NOMO-1 treated with DMSO at 0.1 percent for 48 hours (cell line): ENCODE measurements around the gene RNF169.
"Not testable (repeated sequence)": the region's sequence is repeated elsewhere in the genome, so short reads cannot be mapped to it uniquely, and the experiment has no call there.

Experiments used
- DNase-seq: peaks from one replicate; lab custom pipeline; 2025; ENCODE audit not compliant: unreplicated experiment; lab: John Stamatoyannopoulos, UW

The RNF169 gene

DNA sequence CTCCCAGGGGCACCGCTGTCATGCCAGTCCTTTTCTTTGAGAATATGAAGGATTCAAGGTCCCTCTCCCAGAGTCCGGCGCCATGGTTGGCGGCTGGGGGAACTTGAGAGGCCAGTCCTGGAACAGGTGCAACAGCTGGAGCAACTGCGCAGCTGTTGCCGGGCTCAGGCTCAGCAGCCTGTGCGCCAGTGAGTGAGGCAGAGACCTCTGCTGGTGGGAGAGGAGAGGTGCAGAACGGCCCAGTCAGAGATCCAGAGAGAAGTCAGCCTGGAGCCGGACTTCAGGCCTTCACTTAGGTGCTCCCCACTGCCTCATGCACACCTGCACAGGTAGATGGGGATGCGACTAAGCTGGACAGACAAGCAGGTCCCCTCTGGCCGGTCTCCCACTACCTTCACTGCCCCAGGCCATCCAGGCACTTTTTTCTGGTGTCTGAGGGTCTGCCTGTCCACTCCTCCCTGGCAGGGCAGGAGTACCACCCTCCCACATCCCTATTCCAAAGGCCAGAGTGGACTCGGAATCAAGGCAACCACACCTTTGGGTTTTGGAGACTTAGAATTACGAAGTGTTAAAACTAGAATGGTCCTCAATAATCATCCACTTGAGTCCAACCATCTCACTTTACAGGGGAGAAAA, 22.0 kb upstream of the RNF169 start:
- DNase-seq, result peak; percentile 36

DNA sequence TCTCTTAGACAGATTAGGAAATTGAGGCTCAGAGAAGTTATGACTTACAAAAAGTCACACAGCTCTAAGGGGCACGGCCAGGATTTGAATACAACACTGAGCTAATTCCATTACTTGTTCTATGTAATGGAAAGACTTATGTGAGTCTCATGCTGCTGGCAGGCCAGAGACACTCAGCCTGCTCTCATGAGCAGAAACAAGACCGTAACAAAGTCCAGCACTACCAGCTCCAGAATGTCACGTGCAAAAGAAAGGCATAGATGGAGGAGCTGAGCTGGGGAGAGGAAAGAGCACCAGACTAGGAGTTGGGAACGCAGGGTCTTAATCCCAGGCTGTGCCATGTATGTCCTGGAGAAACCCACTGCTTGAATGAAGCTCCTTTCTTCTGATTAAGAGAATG, 19.3 kb upstream of the RNF169 start:
- no peak for DNase-seq

DNA sequence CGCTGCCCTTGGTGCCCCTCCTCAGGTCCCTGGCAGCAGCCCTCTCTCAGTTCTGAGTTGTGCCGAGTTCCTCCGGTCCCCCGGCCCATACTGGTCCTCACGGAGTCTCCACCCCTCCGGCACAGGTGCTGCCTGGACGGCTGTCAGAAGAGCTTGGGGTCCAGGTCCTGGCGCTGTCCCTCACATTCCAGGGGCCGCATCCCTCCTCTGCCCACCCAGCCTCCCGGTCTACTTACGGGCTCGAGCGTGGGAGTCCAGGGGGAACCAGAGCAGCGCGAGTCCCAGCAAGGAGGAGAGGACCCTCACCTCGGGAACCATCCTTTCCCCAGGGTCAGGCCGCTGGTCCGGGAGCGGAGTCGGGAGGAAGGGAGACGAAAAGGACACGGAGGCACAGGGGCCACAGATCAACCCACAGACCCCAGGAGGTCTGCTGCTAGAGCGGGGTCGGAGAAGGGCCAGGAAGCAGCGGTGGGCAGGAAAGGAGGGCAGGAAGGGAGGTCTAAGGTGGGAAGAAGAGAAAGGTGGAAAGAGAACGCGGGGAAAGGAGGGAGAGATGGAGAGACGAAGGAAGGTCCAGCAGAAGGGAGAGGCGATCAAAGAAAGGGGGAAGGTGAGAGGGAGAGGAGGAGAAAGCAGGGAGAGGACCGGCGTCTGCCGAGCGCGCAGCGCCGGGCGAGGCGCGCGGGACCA, 17.9 kb upstream of the RNF169 start:
- DNase-seq, result no peak

DNA sequence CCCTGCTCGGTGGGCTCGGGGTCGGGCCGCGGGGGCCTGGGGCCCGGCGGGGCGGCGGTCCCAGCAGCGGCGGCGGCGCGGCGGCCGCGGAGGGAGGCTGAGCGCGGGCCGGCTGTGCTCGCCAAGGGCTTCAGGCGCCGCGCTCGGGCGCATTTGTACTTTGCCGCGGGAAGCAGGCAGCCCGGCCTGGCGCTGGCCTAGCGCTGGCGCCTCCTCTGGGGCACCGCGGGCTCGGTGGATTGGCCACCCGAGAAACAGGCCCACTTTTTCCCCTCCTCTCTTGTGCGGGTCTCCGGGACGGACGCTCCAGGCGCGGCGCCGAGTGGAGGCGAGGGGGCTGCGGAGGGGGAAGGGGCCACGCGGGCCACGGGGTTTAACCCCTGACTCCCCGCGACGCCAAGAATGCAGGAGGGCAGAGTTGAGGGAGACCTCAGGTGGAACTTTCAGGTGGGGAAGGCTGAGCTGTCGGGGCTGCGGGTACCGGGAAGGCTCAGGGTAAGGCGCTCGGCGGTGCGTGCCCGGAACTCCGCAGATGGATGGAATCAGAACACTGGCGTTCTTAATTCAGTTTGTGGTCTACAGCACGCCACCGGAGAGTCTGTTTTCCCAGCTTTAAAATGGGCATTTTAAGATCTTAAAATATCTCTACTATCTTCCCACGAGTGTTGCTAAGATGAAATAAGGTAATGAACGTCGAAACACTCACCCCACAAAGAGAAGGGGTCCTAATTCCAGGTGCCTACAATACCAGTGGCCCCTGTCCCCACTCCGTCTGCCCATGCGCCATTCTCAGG, 17.2 kb upstream of the RNF169 start, which contains the start of gene CHRDL2:
Gene CHRDL2 (minus strand): TSS at position 126 of the 794 bp plus-strand sequence. CDS start 538 bp downstream, outside the sequence.
- no peak for DNase-seq

DNA sequence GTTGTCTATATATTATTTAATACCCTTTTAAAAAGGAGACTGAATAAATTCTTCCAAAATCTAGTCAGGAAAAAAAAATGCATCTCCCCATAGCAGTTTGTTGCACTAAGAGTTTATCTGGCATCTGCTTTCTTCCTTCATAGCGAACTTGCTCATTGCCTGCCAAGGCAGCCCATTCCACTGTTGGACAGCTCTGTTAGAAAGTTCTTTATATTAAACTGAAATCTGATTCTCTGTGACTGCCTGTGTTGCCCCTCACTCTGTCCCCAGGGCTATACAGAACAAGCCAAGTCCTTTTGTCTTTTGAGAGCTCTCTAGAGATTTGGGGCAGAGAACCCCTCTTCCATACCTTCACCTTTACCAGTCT, 14.1 kb upstream of the RNF169 start:
- DNase-seq, result no peak

DNA sequence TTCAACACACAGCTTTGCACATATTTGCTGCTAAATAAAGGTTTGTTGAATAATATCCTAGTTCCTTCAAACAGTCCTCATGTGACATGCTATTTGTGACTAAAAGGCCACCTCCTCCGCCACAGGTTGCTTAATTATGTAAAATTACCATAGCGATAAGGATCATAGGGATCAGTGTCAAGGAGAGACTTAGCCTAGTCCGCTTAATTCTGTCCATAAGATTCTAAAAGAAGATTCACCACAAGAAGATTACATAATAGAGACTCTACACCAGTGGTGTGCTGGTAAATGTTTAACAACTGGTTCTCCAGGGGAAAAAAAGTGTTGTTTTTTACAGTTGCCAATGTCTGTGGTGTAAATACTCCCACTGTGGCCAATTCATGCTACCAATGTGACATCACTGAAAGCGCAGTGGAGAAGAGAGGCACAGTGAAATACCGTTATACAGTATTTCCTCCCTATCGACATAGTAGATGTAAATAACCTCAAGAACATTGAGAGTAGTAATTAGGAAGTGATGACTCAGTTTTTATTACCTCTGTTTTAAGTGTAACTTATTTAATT, 13.2 kb upstream of the RNF169 start:
- DNase-seq, result no peak

DNA sequence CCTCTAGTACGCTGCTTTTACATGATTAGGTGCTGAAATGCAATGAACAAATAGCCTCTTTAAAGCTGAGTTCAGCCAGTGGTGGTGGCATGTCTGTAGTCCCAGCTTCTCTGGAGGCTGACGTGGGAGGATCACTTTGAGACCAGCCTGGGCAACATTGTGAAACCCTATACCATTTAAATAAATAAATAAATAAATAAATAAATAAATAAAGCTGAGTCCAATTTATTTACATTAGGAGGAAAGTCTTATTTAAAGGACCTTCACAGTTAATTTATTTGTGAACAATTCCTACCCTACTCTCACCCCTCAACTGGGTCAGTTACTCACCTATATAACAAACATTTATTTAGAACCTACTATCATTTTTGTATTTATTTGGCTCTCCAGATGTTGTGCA, 12.6 kb upstream of the RNF169 start:
- no peak for DNase-seq

DNA sequence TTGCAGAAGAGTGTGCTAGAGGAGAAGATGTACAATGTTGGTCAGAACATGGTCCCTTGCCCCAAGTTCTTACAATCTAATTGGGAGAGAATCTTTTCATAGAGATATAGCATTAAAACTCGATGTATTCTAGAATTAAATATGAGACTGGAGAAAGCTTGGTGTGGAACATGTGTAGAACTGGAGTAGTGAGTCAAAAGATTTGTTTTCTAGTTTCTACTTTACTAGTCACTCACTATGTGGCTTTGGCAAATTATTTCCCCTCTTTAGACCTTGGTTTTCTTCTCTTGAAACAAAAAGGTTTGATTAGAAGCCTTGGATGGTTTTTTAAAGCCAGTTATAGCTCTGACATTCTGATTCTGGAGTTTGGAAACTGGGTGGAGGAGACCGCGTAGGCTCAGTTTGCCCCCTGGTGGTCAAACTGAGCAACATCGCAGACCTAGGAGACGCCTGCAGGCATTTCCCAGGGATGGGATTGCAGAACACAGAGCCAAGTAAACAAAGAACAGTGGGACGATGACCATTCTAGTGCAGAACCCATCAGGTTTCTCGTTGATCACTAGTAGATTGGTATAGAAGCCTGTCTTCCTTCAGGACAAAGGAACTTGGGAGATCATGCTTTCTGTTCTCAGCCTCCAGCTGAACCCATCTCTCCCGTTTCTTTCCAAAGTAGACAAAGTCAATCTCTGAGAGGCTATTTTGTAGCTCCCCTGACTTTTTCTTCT, 8.9 kb upstream of the RNF169 start:
- DNase-seq, result peak; percentile 35

DNA sequence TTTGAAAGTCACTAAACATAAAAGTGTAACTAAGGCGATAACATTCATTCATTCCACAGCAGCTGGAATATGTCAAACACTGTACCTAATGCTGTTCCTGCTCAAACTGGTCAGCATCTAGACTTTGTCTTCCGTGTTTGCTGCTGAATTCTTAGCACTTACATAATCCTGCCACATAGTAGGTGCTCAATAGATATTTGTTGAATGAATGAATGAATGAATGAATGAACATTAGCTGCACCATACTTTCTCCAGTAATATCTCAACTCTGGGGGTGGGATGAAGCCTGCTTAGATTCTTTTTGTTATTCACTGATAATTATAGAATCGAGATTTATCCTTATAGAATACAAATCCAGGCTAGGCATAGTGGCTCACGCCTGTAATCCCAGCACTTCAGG, 6.6 kb upstream of the RNF169 start:
- no peak for DNase-seq

DNA sequence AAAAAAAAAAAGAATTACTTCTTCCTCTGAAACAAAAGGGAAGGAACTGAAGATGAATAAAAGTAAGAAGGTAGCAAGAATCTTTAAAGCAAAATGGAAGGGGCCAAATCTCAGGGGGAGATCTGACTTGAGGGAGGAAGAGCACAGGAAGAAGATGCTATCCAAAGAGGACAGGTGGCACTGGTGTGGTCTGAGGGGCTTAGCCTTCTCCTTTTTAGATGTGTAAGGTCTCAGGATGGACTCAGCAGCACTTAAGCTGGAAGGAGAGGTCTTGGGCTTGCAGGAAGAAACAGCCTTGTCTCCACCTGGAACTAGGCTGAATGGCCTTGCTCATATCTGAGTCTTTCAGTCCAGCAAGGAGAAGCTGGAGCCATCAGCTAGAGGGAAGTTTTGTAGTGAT, 5.0 kb upstream of the RNF169 start:
- DNase-seq, result no peak

DNA sequence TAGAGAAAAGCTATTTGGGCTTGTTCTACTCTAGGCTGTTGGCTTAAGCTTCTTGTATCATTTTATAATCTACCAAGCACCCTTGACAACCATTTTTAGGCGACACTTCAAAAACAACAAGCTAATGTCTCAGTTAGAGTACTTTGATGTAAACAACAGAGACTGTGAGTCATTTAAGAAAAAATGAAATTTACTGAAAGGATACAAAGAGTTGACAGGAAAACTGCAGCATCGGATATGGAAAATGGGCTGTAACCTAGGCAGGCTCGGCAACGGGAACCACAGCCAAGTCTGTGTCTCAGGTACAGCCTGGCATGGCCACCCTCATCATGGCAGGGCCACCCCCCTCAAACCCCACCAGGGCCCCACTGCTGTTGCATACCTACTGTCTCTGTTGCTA, 4.4 kb upstream of the RNF169 start:
- no peak for DNase-seq

DNA sequence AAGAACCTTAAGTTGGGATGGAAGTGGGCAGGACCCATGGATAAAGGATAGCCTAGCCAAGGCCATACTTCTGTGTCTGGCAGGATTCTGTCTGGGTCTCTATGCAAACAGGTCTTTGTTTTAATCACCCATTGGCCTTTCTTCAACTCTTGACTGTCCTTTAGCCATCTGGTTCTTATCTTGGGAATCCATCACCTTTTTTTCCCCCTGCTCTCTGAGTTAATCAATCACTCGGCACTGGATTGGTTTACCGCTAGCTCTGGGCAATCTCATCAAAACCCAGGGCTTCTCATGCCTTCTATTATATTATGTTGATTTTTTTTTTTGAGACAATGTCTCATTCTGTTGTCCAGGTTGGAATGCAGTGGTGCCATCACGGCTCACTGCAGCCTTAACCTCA, 1.8 kb upstream of the RNF169 start:
- no peak for DNase-seq

DNA sequence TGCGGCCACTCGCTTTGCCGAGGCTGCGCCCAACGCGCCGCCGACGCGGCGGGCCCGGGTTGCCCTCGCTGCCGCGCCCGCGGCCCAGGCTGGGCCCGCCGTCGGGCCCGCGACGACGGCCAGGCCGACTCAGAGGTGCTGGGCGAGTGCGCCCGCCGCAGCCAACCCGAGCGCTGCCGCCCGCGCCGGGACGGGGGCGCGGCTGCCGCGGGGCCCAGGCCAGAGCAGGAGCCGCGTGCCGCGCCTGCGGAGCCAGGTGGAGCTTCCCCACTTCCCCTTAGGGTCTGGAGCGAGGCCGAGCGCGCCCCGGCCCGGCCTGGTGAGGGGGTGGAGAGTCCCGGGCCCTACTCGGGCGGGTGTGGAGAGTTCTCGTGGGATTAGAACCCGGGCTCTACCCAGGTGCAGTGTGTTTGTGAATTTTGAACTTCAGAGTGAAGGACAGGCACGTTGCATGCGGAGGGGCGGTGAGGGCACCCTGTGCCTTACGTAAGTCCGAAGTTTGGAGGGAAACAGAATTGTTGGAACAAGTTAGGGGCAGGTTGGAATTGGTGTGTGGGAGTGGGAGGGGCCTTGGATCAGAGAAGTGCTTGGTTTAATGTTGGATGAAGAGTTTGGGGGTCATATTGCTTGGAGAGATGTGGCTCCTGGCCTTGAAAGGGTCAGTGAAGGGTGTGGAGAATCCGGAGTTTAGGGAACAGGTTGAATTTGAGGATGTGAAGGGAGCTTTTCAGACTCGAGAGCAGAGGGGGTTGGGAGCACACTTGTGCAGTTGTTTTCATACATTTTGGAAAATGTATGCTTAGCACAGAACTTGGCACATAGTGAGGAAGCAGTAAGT, 697 bp downstream of the RNF169 start:
- peak; percentile 64 for DNase-seq

DNA sequence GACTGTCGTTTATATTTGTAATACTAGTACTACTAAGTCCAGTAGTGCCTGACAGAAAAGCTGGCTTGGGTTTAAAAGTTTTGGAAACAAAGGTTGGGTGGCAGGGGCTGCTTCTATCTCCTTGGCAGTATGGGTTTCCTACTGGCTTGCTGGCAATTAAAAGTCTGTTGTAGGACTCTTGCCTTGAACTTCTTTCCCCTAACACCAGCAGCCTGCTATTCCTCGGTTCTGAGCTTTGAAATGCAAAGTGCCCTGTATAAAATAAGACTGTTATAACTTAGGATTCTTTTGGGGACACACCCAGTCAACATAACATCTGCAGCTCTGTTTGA, 1.3 kb downstream of the RNF169 start:
- DNase-seq, result no peak

DNA sequence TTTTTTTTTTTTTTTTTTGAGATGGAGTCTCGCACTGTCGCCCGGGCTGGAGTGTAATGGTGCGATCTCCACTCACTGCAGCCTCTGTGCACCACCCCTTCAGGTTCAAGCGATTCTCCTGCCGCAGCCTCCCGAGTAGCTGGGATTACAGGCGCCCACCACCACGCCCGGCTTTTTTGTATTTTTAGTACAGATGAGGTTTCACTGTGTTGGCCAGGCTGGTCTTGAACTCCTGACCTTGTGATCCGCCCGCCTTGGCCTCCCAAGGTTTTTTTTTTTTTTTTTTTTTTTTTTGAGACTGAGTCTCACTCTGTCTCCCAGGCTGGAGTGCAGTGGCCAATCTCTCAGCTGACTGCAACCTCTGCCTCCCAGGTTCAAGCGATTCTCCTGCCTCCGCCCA, 1.9 kb downstream of the RNF169 start:
- not testable (repeated sequence) for DNase-seq

DNA sequence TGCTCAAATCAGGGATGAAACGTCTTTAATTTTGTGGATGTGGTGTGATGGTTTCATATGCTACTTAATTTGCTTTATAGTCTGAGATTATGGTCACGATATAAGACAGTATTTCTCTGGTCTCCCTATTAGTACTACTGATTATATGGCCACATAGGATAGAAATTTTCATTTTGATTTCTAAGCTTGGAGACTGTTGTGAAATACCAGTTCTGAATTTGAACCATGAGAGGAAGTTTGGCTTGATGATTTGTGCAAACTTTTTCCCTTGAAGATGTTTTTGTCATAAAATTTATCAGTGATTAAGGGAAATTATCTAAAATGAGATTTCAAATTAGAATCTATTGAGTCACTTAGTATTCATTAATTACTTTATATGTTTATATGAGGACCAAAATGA, 2.7 kb downstream of the RNF169 start:
- no peak for DNase-seq

DNA sequence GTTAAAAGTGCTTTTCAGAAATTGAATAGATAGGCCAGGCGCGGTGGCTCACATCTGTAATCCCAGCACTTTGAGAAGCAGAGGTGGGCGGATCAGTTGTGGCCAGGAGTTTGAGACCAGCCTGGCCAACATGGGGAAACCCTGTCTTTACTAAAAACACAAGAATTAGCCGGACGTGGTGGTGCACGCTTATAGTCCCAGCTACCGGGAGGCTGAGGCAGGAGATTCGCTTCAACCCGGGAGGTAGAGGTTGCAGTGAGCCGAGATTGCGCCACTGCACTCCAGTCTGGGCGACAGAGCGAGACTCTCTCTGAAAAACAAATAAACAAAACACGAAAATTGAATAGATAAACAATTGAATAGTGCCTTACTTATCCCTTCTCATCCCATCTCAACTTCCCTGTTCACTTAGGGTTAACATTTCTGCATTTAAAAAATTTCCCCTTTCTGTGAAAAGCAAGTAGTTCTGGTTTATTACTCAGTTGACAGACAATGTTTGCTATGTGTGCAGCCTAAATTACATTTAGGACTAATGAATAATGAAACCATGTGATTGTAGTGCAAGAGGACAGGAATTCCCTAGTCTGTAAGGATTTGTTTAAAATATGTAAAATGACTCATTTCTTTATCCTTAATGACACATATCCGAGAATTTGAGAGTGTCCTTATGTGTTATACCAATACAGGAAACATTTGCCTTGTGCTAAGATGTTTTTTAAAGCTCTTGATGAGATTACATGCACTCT, 6.0 kb downstream of the RNF169 start:
- no peak for DNase-seq

DNA sequence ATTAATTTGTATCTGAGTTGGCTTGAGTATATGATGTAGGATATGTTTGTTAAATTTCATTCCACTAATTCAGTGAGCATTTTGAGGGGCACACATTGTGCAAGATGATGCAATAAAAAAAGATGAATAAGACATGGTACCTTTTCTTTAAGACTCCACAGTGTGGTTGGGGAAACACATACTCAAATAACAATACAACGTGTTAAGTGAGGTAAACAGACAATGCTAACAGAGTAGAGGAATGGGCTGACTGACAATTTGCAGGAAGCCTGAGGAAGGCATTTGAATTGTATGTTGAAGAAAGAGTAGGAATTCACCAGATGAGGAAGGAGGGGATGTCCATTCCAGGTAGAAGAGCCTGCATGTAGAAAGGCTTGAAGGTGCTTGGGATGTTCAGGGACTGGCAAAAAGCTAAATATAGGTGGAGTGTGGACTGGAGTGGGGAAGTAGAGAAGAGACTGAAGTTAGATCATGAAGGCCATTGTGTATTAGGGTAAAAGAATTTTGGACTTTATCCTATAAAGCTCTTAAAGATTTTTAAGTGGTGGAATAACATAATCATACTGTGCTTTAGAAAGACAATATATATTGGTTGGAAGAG, 6.8 kb downstream of the RNF169 start:
- DNase-seq, result no peak

DNA sequence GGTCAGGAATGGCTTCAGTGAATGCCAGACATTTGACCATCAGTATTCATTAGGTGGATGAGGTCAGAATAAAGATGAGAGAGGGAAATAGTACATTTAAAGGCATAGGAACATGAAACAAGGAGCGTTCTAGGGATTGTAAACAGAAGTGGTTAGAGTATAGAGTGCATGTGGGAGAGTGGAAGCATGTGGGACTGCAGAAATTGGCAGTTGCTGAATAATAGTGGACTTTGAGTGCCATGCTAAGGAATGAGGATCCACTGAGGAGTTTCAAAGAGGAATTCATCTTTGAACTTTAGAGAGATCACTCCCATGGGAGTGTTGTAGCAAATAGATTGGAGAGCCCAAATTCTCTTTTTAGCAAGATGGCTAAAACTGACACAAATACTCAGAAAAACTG, 7.9 kb downstream of the RNF169 start:
- DNase-seq, result no peak
